Gastroesophageal sphincter (tissue), 3 donors: Measurements from ENCODE around the gene IQCN.

Experiments used
- CTCF ChIP-seq, 4 experiments: fragments of 200-600 bp in 2 of 4; fragments of 450-650 bp in 2 of 4; sonication (generic) in 1 of 4; IDR thresholded peaks; one replicate each; pipeline ENCODE4 v1.5.1; 2017 to 2019; ENCODE audit warnings: antibody characterized with exemption in 4 of 4, mild to moderate bottlenecking in 2 of 4, moderate library complexity in 2 of 4
- POLR2A ChIP-seq, 2 donors: fragments of 450-650 bp; IDR thresholded peaks; one replicate each; pipeline ENCODE4 v1.6.1; 2017; ENCODE audit warnings: antibody characterized with exemption in 2 of 2, mild to moderate bottlenecking in 2 of 2, moderate library complexity in 1 of 2

- TF ChIP-seq CTCF (IDR thresholded peaks at IDR 0.05) (no peak), POLR2A (IDR thresholded peaks at IDR 0.05) (no peak)
Measured at GRCh38 chr19:18211683-18212082, 62.6 kb downstream of the IQCN start.
